Activated CD8-positive, alpha-beta memory T cell treated with anti-CD3 and anti-CD28 coated beads for 4 hours (primary cell): ENCODE results near the gene RAB36.

Experiments
- DNase-seq, 2 donors: peaks; one replicate each; pipeline ENCODE4 v3.0.0-alpha.2; 2020; ENCODE audit warnings: low read depth in 2 of 2

The RAB36 gene

DNA sequence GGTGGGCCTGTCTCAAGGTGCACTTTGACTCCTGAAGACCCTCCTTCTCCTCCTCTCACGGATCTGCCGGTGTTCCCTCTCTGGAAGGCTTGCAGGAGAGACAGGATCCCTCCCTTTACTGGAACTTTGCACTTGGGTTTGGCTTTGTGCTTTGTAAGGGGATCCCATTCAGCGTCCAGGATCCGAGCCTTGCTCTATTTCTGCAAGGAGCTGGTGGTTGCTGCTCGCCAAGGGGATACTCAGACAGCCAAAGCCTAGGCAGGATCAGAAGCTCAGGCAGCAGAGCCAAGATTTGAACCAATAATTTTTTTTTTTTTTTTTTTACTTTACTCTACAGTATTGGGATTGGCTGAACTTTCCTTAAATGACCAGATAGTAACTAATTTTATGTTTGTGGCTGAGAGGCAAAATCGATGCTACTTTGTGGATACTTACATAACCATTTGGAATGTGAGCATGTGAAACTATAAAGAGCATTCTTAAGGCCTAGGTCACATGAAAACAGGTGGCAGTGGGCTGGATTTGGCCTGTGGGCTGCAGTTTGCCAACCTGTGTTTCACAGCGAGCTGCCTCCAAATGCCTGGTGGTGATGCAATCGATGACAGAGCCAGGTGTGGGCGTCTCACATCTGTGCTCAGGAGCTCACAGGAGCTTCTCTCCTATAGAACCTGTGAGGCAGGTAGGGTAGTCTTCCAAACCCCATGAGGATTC lies 60.2 kb downstream of the RAB36 start:
- DNase-seq: no peak

DNA sequence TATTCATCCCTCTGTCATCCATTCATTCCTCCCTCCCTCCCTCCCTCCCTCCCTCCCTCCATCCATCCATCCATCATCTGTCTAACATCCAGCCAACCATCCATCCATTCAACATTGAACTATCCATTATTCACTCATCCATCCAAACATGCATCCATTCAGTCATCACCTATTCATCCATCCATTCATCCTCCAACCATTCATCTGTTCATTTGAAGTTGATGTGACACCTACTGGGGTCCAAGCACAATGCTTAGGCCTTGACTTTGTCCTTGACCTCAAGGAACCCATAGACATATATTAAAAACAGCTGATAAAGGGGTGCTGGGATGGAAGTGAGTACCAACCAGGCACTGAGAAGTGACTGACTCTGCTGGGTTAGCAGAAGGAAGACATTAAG lies 61.6 kb downstream of the RAB36 start:
- no peak for DNase-seq

DNA sequence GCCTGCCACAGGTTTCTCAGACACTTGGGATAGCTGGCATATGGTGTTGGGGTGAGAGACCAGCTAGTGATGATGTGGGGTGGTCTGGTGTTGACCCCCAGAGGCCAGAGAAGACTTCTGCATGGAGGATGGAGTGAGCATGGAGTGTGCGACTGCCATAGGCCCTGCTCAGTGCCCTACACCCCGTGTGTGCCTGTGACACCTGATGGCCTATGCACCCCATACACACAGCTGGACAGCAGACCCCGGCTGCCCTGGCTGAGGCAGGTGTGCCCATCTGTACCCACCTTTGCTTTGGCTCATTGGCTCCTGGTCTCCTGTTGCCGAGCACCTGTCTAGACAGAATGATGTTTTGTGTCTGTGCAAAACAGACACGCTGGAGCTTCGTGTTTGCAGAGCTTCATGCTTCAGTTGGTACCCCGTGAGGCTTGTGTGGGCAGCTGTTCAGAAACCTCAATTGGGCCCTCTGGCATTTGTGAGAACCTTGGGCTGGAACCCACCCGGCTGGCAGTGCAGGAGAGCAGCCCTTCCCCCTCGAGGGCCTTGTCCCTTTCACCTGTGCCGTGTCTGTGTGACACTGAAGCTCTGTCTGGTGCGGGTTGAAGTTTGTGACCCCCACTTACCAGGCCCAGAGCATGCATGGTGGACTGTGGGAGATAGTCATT lies 62.6 kb downstream of the RAB36 start:
- DNase-seq: no peak

DNA sequence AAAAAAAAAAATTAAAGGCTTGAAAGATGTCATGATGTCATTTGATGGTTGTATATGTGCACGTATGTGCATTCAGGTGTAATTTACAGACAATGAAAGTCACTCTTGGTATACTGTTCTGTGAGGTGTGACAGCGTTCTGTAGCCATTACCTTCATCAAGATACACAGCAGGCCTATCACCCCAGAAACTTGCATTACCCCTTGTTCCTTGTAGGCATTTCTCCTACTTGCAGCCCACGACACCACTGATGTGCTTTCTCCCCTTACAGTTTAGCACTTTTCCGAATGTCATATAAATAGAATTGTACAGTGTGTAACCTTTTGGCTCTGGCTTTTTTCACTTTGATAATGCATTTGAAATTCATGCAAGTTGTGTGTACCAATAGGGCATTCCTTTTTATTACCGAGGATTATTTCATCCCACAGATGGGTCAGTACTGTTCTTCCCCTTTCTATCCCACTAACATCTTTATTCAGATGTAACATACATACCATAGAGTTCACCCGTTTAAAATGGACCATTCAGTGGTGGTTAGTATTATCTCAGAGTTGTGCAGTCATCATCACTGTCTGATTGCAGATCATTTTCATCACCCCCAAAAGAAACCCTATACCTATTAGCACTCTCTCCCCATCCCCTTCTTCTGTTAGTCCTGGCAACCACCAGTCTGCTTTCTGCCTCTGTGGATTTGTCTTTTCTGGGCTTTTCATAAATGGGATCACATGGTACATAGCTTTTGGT lies 65.3 kb downstream of the RAB36 start:
- DNase-seq: no peak

DNA sequence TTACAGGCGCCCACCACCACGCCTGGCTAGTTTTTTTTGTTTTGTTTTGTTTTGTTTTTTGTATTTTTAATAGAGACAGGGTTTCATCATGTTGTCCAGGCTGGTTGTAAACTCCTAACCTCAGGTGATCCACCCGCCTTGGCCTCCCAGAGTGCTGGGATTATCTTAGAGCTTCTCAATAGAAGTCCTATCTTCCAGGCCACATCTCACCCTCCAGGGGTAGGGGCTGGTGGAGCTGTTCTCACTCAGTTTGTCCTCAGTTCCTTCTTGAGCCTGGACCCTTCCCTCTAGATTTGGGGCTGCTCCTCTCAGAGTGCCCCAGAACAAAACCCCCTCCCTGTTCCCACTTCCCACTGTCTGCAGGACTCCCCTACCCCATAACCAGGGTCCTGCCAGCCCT lies 66.3 kb downstream of the RAB36 start:
- DNase-seq: no peak

DNA sequence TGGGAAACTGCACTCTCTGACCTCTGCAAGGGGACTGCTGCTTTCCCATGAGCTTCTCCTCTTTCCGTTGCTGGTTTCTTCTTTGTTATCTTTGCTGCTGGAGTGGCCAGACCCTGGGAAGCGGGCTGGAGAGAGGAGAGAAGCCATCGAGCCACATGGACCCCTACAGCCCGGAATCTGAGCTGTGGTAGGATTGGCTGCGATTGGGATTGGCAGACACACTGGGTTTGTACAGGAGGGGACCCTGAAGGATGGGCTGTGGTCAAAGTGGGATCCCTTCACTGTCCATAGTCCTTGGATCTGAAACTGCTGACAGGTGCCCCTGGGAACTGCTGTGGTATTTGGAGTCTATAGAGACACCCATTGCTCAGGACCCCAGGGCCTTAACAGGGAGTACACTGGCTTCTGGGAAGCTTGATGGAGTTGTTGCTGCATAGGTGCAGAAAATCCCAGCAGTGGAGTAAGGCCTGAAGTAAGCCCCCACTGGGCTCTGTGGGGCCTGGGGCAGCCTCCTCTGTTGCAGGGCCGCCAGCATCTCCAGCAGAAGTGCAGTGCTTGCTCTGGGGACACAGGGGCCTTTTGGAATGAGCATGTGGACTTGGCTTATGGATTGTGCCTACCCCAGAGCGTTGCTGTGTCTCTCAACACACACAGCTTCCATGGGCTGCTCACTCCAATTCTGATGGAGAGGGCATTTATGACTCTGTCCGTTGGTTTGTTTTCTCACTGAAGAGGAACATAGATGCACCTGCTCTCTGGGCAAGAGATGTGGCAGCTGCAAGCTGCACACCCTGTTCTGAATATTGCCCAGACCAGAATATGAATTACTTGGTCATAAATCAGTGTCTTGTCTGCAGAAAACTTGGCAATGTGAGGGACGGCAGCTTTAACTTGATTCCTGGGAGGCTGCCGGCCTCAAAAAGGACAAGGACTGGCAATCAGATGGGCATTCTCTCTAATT lies 67.1 kb downstream of the RAB36 start:
- no peak for DNase-seq

DNA sequence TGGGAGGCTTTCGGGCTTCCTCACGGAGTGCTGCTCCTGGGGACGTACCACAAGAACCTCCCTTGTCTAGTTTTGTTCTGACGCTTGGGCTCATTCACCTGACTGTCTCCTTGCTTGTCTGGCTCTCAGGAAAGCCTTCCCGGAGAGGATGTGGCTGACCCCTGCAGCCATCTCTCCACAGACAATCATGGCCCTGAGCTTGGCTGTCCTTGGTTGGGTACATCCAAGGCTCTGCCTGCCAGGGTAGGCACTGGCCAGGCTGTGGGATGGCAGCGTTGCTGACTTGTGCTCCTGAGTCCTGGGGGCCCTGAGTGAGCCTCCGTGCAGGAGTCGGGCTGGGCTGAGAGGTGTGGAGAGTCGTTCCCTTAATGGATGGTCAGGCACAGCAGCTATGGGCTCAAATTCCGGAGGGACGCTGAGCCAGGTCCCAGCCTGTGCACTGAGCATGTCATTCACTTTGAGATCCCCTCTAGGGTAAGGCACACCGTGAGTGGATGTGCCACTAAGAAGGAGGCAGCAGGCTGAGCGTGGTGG lies 67.8 kb downstream of the RAB36 start:
- DNase-seq: no peak

DNA sequence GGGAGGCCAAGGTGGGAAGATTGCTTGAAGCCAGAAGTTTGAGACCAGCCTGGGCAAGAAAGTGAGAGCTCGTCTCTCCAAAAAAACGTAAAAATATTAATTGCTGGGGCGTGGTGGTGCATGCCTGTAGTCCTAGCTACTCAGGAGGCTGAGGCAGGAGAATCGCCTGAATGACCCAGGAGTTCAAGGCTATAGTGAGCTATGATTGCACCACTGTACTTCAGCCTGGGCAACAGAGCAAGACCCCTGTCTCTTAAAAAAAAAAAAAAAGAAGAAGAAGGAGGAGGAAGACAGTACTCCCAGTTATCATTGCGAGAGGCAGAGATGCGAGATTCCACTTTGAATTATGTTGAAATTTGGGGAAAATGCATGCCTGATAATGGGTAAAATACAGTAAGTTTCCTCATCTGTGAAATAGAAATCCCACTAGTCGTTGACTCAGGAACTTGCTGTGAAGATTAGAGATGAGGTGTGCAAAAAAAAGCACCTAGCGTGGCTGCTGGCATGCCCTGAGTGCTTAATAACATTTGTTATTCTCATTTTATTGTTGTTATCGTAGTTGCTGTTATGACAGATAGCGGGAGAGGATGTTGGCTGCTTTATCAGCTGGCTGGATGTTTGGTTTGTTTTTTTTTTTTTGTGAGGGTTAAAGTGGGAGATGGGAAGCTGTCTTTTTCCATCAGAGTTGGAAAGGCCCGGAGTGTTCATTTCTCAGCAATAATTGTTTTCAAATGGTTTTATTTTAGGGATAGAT lies 68.5 kb downstream of the RAB36 start:
- no peak for DNase-seq
